Parathyroid adenoma (tissue), 2 donors: ENCODE results near the gene SPPL2A.
"Not testable (repeated sequence)": the region's sequence is repeated elsewhere in the genome, so short reads cannot be mapped to it uniquely, and the experiment has no call there.

Source experiments
- H2AFZ ChIP-seq: fragments of 300-600 bp; sonication (generic); one replicate; pipeline ENCODE4 v1.7.0; 2017; ENCODE audit warnings: antibody characterized with exemption, mild to moderate bottlenecking
- H3K27ac ChIP-seq: fragments of 300-600 bp; sonication (generic); one replicate; pipeline ENCODE4 v1.7.0; 2017
- H3K27me3 ChIP-seq: fragments of 300-600 bp; sonication (generic); one replicate; pipeline ENCODE4 v1.7.0; 2017; ENCODE audit warnings: low read length; ENCODE audit not compliant: control insufficient read depth, insufficient read depth
- H3K36me3 ChIP-seq: fragments of 300-600 bp; sonication (generic); one replicate; pipeline ENCODE4 v1.7.0; 2017; ENCODE audit warnings: low read length; ENCODE audit not compliant: control insufficient read depth, insufficient read depth
- H3K4me1 ChIP-seq: fragments of 300-600 bp; sonication (generic); one replicate; pipeline ENCODE4 v1.7.0; 2017; ENCODE audit warnings: control low read depth
- H3K4me2 ChIP-seq: fragments of 300-600 bp; sonication (generic); one replicate; pipeline ENCODE4 v1.7.0; 2017; ENCODE audit warnings: low read length
- H3K4me3 ChIP-seq: fragments of 300-600 bp; sonication (generic); one replicate; pipeline ENCODE4 v1.7.0; 2017; ENCODE audit warnings: low read depth, low read length
- H3K79me2 ChIP-seq: fragments of 300-600 bp; sonication (generic); one replicate; pipeline ENCODE4 v1.7.0; 2017; ENCODE audit warnings: control low read depth
- H3K9ac ChIP-seq: fragments of 300-600 bp; sonication (generic); one replicate; pipeline ENCODE4 v1.7.0; 2017; ENCODE audit warnings: mild to moderate bottlenecking
- H3K9me3 ChIP-seq: fragments of 300-600 bp; sonication (generic); one replicate; pipeline ENCODE4 v1.7.0; 2017; ENCODE audit warnings: low read length; ENCODE audit not compliant: control insufficient read depth
- CTCF ChIP-seq: fragments of 300-600 bp; sonication (generic); IDR thresholded peaks from one replicate; pipeline ENCODE4 v1.7.0; 2017; ENCODE audit warnings: antibody characterized with exemption, mild to moderate bottlenecking
- donor health status: primary hyperparathyroidism.

Gene SPPL2A

GRCh38 chr15:50765195-50765967 lies at the start of gene SPPL2A:
SPPL2A (minus strand) TSS chr15:50765706; CDS start chr15:50765533, 173 bp downstream.
- peak; percentile 10 for TF ChIP-seq CTCF
- Histone ChIP-seq H3K4me3 (peak within 1 kb of the TSS; percentile 90), H3K9ac (no peak within 1 kb of the TSS), H3K4me1 (no peaks in the 10 kb centered on the region), H3K36me3 (no peaks in the 10 kb centered on the region), H3K27ac (peak within 1 kb of the TSS; percentile 84), H3K79me2 (peaks cover 23% of the 10 kb centered on the region), H2AFZ (peak within 1 kb of the TSS; percentile 82), H3K4me2 (peak within 1 kb of the TSS; percentile 82), H3K27me3 (no peaks in the 10 kb centered on the region), H3K9me3 (no peaks in the 10 kb centered on the region)

GRCh38 chr15:50814634-50815033 lies 49.1 kb upstream of the SPPL2A start:
- H3K36me3 ChIP-seq, result no peaks in the 10 kb centered on the region
- no peak overlapping the region for H2AFZ ChIP-seq
- no peaks in the 10 kb centered on the region for H3K79me2 ChIP-seq
- no peak for TF ChIP-seq CTCF
- H3K4me3 ChIP-seq, result no peak overlapping the region
- H3K27me3 ChIP-seq, result no peaks in the 10 kb centered on the region
- H3K9me3 ChIP-seq, result no peaks in the 10 kb centered on the region
- H3K4me2 ChIP-seq, result no peak overlapping the region
- no peak overlapping the region for H3K9ac ChIP-seq
- H3K27ac ChIP-seq, result no peak overlapping the region
- H3K4me1 ChIP-seq, result no peaks in the 10 kb centered on the region

- Histone ChIP-seq H3K9ac (no peak overlapping the region), H3K27me3 (no peaks in the 10 kb centered on the region), H2AFZ (no peak overlapping the region), H3K79me2 (no peaks in the 10 kb centered on the region), H3K9me3 (no peaks in the 10 kb centered on the region), H3K4me3 (no peak overlapping the region), H3K36me3 (no peaks in the 10 kb centered on the region), H3K4me1 (no peaks in the 10 kb centered on the region), H3K27ac (no peak overlapping the region), H3K4me2 (no peak overlapping the region)
- TF ChIP-seq CTCF, result no peak
Observed at GRCh38 chr15:50813865-50814264, 48.4 kb upstream of the SPPL2A start.

GRCh38 chr15:50813089-50813488 lies 47.6 kb upstream of the SPPL2A start:
- Histone ChIP-seq H3K4me3 (no peak overlapping the region), H3K27ac (no peak overlapping the region), H3K36me3 (no peaks in the 10 kb centered on the region), H3K9me3 (no peaks in the 10 kb centered on the region), H2AFZ (no peak overlapping the region), H3K79me2 (no peaks in the 10 kb centered on the region), H3K4me2 (no peak overlapping the region), H3K9ac (no peak overlapping the region), H3K27me3 (no peaks in the 10 kb centered on the region), H3K4me1 (no peaks in the 10 kb centered on the region)
- no peak for TF ChIP-seq CTCF

- not testable (repeated sequence) for H3K27ac ChIP-seq, H2AFZ ChIP-seq, H3K79me2 ChIP-seq, H3K36me3 ChIP-seq, H3K4me1 ChIP-seq, H3K9ac ChIP-seq, H3K9me3 ChIP-seq, H3K27me3 ChIP-seq, H3K4me2 ChIP-seq, H3K4me3 ChIP-seq
Observed at GRCh38 chr15:50812181-50812506, 46.6 kb upstream of the SPPL2A start.

- H3K36me3 ChIP-seq, H3K79me2 ChIP-seq, H3K27me3 ChIP-seq, H3K4me2 ChIP-seq, H3K4me1 ChIP-seq, H2AFZ ChIP-seq, H3K4me3 ChIP-seq, H3K9ac ChIP-seq, H3K27ac ChIP-seq, H3K9me3 ChIP-seq: not testable (repeated sequence)
Observed at GRCh38 chr15:50811461-50812180, 46.1 kb upstream of the SPPL2A start.
